Gastrocnemius medialis (tissue), 4 donors: ENCODE data around the gene CYP4F22. TPM values are rescaled to one million over a fixed set of nuclear protein-coding genes. Genes with fewer than 3 reads are reported as not detected.

Experiments used
- ATAC-seq, 2 donors: fragments of 150-250 bp; one replicate each; pipeline ENCODE4 v1.9.1; 2016
- DNase-seq, 2 donors: peaks; one replicate each; pipeline ENCODE4 v3.0.0-alpha.2; 2019
- H3K27ac ChIP-seq, 4 donors: fragments of 200-600 bp; sonication (generic); 1 replicate in 1 of 4; 2 replicates in 3 of 4; pipeline ENCODE4 v1.5.1; 2016 to 2018; ENCODE audit warnings: mild to moderate bottlenecking in 2 of 4, moderate library complexity in 1 of 4
- H3K27me3 ChIP-seq, 3 donors: fragments of 200-600 bp; sonication (generic) in 2 of 3; 1 replicate in 1 of 3; 2 replicates in 2 of 3; pipeline versions ENCODE4 v1.5.1 to v1.6.0; 2016 to 2019; ENCODE audit warnings: mild to moderate bottlenecking in 1 of 3, moderate library complexity in 1 of 3
- H3K36me3 ChIP-seq, 2 donors: fragments of 200-600 bp; sonication (generic) in 1 of 2; one replicate each; pipeline ENCODE4 v1.5.1; 2017 to 2018
- H3K4me1 ChIP-seq, 2 donors: fragments of 200-600 bp; sonication (generic) in 1 of 2; one replicate each; pipeline ENCODE4 v1.5.1; 2016 to 2017; ENCODE audit warnings: mild to moderate bottlenecking in 2 of 2
- H3K4me3 ChIP-seq, 4 donors: fragments of 200-600 bp; sonication (generic) in 3 of 4; 1 replicate in 1 of 4; 2 replicates in 3 of 4; pipeline ENCODE4 v1.5.1; 2016 to 2019; ENCODE audit warnings: mild to moderate bottlenecking in 2 of 4
- H3K9me3 ChIP-seq, 3 donors: fragments of 200-600 bp; sonication (generic) in 2 of 3; 1 replicate in 1 of 3; 2 replicates in 2 of 3; pipeline ENCODE4 v1.5.1; 2016 to 2019
- CTCF ChIP-seq, 5 experiments: fragments of 450-650 bp in 3 of 5; fragments of 200-600 bp in 2 of 5; sonication (generic) in 2 of 5; IDR thresholded peaks in 4 of 5; conservative IDR thresholded peaks in 1 of 5; 1 replicate in 4 of 5; 2 replicates in 1 of 5; pipeline ENCODE4 v1.5.1; 2016 to 2019; ENCODE audit warnings: antibody characterized with exemption in 5 of 5, mild to moderate bottlenecking in 3 of 5, moderate library complexity in 3 of 5
- POLR2A ChIP-seq, 2 donors: fragments of 450-650 bp; IDR thresholded peaks; one replicate each; pipeline ENCODE4 v1.6.1; 2017; ENCODE audit warnings: antibody characterized with exemption in 2 of 2, mild to moderate bottlenecking in 2 of 2, moderate library complexity in 2 of 2
- in situ Hi-C, 4 donors: fragments of 200-750 bp; cut with MboI; loops; one replicate each; pipeline versions ENCODE4 v1.15.0 to v1.8.0; 2017; ENCODE audit warnings: low sequenced_read_pairs in 4 of 4
- intact Hi-C: fragments of 100-400 bp; cut with DNase I; formaldehyde crosslinking; loops from one replicate; pipeline ENCODE4 v1.15.1; 2023; ENCODE audit warnings: low total_unique reads
- total RNA-seq, 4 donors: library from RNA; depleted of rRNA; stranded (reverse); fragments of >200 nt; gene quantifications; one replicate each; pipeline versions ENCODE4 v1.1.0 to v1.2.3, GENCODE V29; 2016

CYP4F22 gene
- total RNA-seq, 4 donors from 2014 or later = 0.24 to 0.29 (median 0.25) TPM; not detected in 1

- Histone ChIP-seq H3K4me1 (no peaks in the 10 kb centered on the region), H3K9me3 (no peaks in the 10 kb centered on the region), H3K4me3 (no peak overlapping the region), H3K27me3 (peaks cover 24 to 29% (median 26%) of the 10 kb centered on the region in 3 donors), H3K36me3 (no peaks in the 10 kb centered on the region), H3K27ac (no peak overlapping the region)
- no peak for ATAC-seq
- TF ChIP-seq POLR2A (IDR thresholded peaks at IDR 0.05) = no peak
- no peak for TF ChIP-seq CTCF (IDR thresholded peaks at IDR 0.05 in 4 of 5, conservative IDR thresholded peaks at IDR 0.05 in 1 of 5)
- intact Hi-C loops = no loop called here
- DNase-seq = no peak
- in situ Hi-C loops = loop anchor here (5.0 to 25.0 kb wide), 11 partner anchors 75 to 465 kb away; partner anchors contain the start of genes AKAP8 (in 2 of the 4), OR1I1 (in 2 of the 4), RASAL3 (in 2 of the 4) and PGLYRP2 (in 1 of the 4)
These were observed 41.9 kb downstream of the CYP4F22 start for GRCh38 chr19:15550273-15550672.

- TF ChIP-seq POLR2A (IDR thresholded peaks at IDR 0.05) (no peak), CTCF (IDR thresholded peaks at IDR 0.05 in 4 of 5, conservative IDR thresholded peaks at IDR 0.05 in 1 of 5) (no peak)
- Histone ChIP-seq H3K27me3 (peaks cover 24 to 32% (median 28%) of the 10 kb centered on the region in 3 donors), H3K4me1 (peaks cover under 1 to 5% of the 10 kb centered on the region in 2 donors), H3K4me3 (peak overlapping the region; percentile 4 to 46 (median 42)), H3K9me3 (no peaks in the 10 kb centered on the region), H3K27ac (no peak overlapping the region), H3K36me3 (no peaks in the 10 kb centered on the region)
- in situ Hi-C loops = loop anchor here (5.0 to 25.0 kb wide), 11 partner anchors 76 to 466 kb away; partner anchors contain the start of genes AKAP8 (in 2 of the 4), OR1I1 (in 2 of the 4), RASAL3 (in 2 of the 4) and PGLYRP2 (in 1 of the 4)
- intact Hi-C loops = no loop called here
- ATAC-seq (no peak), DNase-seq (no peak)
These were observed 42.6 kb downstream of the CYP4F22 start for GRCh38 chr19:15550929-15551292.

- Histone ChIP-seq H3K4me3 (peak overlapping the region; percentile 4 to 46 (median 42)), H3K4me1 (peaks cover 4 to 10% of the 10 kb centered on the region in 2 donors), H3K36me3 (no peaks in the 10 kb centered on the region), H3K27me3 (peaks cover 24 to 32% (median 28%) of the 10 kb centered on the region in 3 donors), H3K9me3 (no peaks in the 10 kb centered on the region), H3K27ac (no peak overlapping the region)
- DNase-seq (no peak), ATAC-seq (no peak)
- intact Hi-C loops (no loop called here), in situ Hi-C loops (loop anchor here (5.0 to 25.0 kb wide), 11 partner anchors 77 to 467 kb away; partner anchors contain the start of genes AKAP8 (in 2 of the 4), OR1I1 (in 2 of the 4), RASAL3 (in 2 of the 4) and PGLYRP2 (in 1 of the 4))
- no peak for TF ChIP-seq CTCF (IDR thresholded peaks at IDR 0.05 in 4 of 5, conservative IDR thresholded peaks at IDR 0.05 in 1 of 5)
- TF ChIP-seq POLR2A (IDR thresholded peaks at IDR 0.05) = no peak
These were observed 43.1 kb downstream of the CYP4F22 start for GRCh38 chr19:15551293-15552004.

- ATAC-seq (no peak), DNase-seq (peak in 1 of 2 donors; percentile 21)
- no peaks in the 10 kb centered on the region for H3K9me3 ChIP-seq
- TF ChIP-seq CTCF (IDR thresholded peaks at IDR 0.05 in 4 of 5, conservative IDR thresholded peaks at IDR 0.05 in 1 of 5) (no peak), POLR2A (IDR thresholded peaks at IDR 0.05) (no peak)
- no peak overlapping the region for H3K4me3 ChIP-seq
- in situ Hi-C loops = loop anchor here (5.0 to 25.0 kb wide), 12 partner anchors 80 to 470 kb away; partner anchors contain the start of genes AKAP8 (in 2 of the 4), OR1I1 (in 2 of the 4), RASAL3 (in 2 of the 4) and PGLYRP2 (in 1 of the 4)
- peaks cover 4 to 12% of the 10 kb centered on the region in 2 donors for H3K4me1 ChIP-seq
- intact Hi-C loops = loop anchor here (5.0 kb wide), 2 partner anchors 178 to 463 kb away; partner anchors contain the start of gene AKAP8
- H3K27ac ChIP-seq = no peak overlapping the region
- H3K27me3 ChIP-seq = peaks cover 22 to 29% (median 25%) of the 10 kb centered on the region in 3 donors
- no peaks in the 10 kb centered on the region for H3K36me3 ChIP-seq
These were observed 46.7 kb downstream of the CYP4F22 start for GRCh38 chr19:15555021-15555420.
